ENCODE data around the gene RTN1.

The RTN1 gene

DNA sequence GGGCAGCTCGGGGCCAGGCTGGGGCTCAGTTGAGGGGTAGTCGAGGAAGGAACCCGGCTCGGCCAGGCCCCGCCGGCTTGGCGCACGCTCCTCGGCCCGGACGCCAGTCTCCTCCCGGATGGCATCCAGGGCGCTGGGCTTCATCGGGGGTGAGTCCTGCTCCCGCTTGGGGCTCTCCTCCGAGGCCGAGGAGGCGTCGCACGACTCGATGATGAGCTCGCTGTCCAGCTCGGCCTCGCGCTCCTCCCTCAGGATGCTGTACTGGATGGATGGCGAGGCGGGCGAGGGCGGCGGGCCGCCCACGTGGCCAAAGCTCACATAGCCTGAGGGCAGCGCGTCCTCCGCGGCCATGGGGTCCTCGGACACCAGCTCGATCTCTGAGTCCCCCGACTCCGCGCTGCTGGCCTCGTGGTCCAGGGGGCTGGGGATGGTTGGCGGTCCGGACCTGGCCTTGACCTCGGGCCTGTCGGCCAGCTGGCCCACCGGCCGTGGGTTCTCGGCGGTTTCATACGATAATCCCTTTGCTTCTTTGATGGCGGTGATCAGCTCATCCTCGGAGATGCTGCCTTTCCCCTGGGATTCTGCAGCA, 143.4 kb downstream of the RTN1 start:
- no peaks in the 10 kb centered on the region for H3K4me1 ChIP-seq

GRCh38 chr14:59711080-59711479, 159.5 kb downstream of the RTN1 start:
- Histone ChIP-seq H3K4me3 (no peak overlapping the region), H3K9me3 (no peaks in the 10 kb centered on the region), H3K27me3 (no peaks in the 10 kb centered on the region), H3K9ac (no peak overlapping the region), H3K36me3 (no peaks in the 10 kb centered on the region), H3K4me2 (no peak overlapping the region), H3K4me1 (no peaks in the 10 kb centered on the region), H3K27ac (no peak overlapping the region), H4K20me1 (no peaks in the 10 kb centered on the region)
- TF ChIP-seq Cebpa-rat (IDR thresholded peaks at IDR 0.05) = no peak

More for the DNA sequence above, 143.4 kb downstream of the RTN1 start:
- Histone ChIP-seq H3K27ac (no peak overlapping the region), H3K4me3 (no peak overlapping the region), H3K27me3 (no peaks in the 10 kb centered on the region), H4K20me1 (no peaks in the 10 kb centered on the region), H3K4me2 (no peak overlapping the region), H3K9ac (no peak overlapping the region), H3K9me3 (peaks cover 10% of the 10 kb centered on the region), H3K36me3 (no peaks in the 10 kb centered on the region)
- no peak for TF ChIP-seq Cebpa-rat (IDR thresholded peaks at IDR 0.05)

DNA sequence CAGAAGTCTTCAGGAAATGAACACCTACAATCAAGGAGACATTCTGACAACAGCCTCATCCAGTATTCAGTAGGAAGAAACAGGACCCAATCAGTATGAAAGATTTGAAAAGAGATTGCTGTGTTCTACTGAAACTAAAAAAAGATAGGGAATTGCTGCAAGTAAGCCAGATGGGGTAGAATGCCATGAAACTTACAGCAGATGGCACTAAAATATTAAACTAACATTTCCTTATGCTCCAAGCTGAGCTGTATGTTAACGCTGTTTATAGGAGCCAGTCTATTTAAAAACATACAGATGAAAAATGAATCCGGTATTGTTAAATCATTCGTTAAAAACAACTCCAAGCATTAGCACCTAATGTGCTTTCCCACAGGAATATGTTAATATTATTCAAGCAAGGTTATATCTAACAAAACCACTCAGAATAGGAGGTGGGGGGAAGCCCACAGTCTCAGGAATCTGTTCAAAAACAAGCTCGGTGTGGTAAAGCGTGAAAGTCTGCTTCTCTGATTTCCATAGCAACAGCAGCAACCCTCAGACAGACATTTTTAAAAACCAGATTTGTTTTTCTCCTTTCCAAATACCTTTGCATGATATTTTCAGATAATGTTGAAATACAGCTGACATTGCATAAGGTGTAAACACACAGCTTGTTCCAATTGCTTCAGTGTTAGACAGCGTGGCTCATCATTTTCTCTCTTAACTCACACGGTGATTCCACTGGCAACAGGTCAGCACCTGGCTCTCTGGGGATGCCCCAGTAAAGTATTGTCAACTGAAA, 162.6 kb downstream of the RTN1 start:
- H3K9me3 ChIP-seq = no peaks in the 10 kb centered on the region
- H3K27ac ChIP-seq = no peak overlapping the region
- no peak overlapping the region for H3K4me3 ChIP-seq
- no peak overlapping the region for H3K9ac ChIP-seq
- peaks cover 8% of the 10 kb centered on the region; the same call in 1 of the 2 replicates for H3K4me1 ChIP-seq
- H4K20me1 ChIP-seq = no peaks in the 10 kb centered on the region
- H3K27me3 ChIP-seq = no peaks in the 10 kb centered on the region
- no peak overlapping the region for H3K4me2 ChIP-seq
- no peak for TF ChIP-seq Cebpa-rat (IDR thresholded peaks at IDR 0.05)
- H3K36me3 ChIP-seq = no peaks in the 10 kb centered on the region

DNA sequence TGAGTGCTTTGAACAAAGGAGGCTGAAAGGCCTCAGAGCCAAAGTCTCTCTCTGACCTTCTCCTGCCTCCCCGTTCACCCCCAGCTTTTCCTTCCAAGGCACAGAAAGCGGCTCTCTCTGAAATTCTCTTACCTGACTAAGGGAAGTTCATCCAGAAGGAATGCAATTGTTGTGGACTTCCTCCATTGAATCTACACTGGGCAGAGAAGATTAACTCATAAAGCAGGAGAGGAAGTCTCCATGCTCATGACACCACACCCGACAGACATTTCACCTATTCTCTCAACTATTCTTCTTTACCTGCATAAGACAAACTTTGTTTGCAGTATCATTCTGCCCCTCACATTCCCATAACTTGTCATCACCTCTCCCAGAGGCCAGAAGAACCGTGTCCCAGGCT, 164.7 kb downstream of the RTN1 start:
- no peaks in the 10 kb centered on the region for H3K36me3 ChIP-seq
- TF ChIP-seq Cebpa-rat (IDR thresholded peaks at IDR 0.05) = no peak

DNA sequence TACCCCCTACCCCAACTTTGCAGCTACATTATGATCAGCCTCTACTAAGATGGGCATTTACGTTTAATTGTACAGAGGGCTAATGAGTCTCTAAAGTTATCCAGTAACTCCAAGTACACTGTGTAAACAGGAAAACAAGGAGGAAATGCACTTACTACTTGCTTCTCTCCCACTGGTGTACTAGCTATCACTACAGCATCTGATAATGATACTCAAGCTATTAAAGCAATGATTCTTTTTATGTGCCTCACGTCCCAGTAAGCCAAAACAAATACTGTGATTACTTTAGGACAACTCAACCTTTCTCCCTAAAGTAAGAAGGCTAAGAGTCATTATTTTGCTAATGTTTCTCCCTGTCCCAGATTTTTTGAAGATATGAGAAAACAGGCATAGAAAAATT, 165.3 kb downstream of the RTN1 start:
- Histone ChIP-seq H3K9ac (no peak overlapping the region), H3K4me1 (peaks cover 8% of the 10 kb centered on the region; the same call in 1 of the 2 replicates), H3K4me3 (no peak overlapping the region), H3K36me3 (no peaks in the 10 kb centered on the region), H3K9me3 (no peaks in the 10 kb centered on the region; the same call in 1 of the 2 replicates), H3K4me2 (no peak overlapping the region), H3K27ac (no peak overlapping the region), H4K20me1 (no peaks in the 10 kb centered on the region), H3K27me3 (no peaks in the 10 kb centered on the region)
- no peak for TF ChIP-seq Cebpa-rat (IDR thresholded peaks at IDR 0.05)

More for the DNA sequence above, 164.7 kb downstream of the RTN1 start:
- no peaks in the 10 kb centered on the region for H3K27me3 ChIP-seq
- no peaks in the 10 kb centered on the region for H4K20me1 ChIP-seq
- no peaks in the 10 kb centered on the region; the same call in 1 of the 2 replicates for H3K9me3 ChIP-seq
- H3K4me3 ChIP-seq = no peak overlapping the region
- H3K4me2 ChIP-seq = no peak overlapping the region
- no peak overlapping the region for H3K9ac ChIP-seq
- no peak overlapping the region for H3K27ac ChIP-seq
- peaks cover 8% of the 10 kb centered on the region; the same call in 1 of the 2 replicates for H3K4me1 ChIP-seq

GRCh38 chr14:59704054-59704645, 166.4 kb downstream of the RTN1 start:
- Histone ChIP-seq H3K36me3 (no peaks in the 10 kb centered on the region), H3K4me3 (no peak overlapping the region), H4K20me1 (no peaks in the 10 kb centered on the region), H3K27me3 (no peaks in the 10 kb centered on the region), H3K9me3 (no peaks in the 10 kb centered on the region; the same call in 1 of the 2 replicates), H3K9ac (no peak overlapping the region), H3K4me1 (peaks cover 8% of the 10 kb centered on the region; the same call in 1 of the 2 replicates), H3K4me2 (no peak overlapping the region), H3K27ac (no peak overlapping the region)
- TF ChIP-seq Cebpa-rat (IDR thresholded peaks at IDR 0.05) = no peak

DNA sequence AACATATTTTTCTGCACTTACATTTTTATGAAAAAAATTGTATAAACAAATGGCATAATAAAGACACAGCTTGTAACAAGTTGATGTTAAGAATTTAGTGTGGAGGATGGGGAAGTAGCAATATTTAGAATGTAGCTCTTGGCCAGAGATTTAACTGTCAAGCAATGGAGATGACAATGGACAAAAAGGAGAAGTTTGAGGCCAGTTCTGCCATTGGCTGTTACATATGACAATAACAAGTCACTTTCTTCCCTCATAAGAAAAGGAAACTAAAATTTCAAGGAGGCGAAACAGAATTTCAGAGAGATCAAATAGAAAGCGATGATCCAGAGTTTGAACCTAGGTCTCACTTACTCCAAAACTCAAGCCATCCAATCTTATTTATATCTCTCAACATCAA, 171.1 kb downstream of the RTN1 start:
- H3K36me3 ChIP-seq = no peaks in the 10 kb centered on the region
- H4K20me1 ChIP-seq = no peaks in the 10 kb centered on the region
- H3K9me3 ChIP-seq = peaks cover 8% of the 10 kb centered on the region
- H3K4me1 ChIP-seq = peaks cover 8% of the 10 kb centered on the region; the same call in 1 of the 2 replicates
- H3K9ac ChIP-seq = no peak overlapping the region
- TF ChIP-seq Cebpa-rat (IDR thresholded peaks at IDR 0.05) = no peak
- H3K27me3 ChIP-seq = no peaks in the 10 kb centered on the region
- no peak overlapping the region for H3K27ac ChIP-seq
- H3K4me2 ChIP-seq = no peak overlapping the region
- H3K4me3 ChIP-seq = no peak overlapping the region

- TF ChIP-seq Cebpa-rat (IDR thresholded peaks at IDR 0.05) = no peak
- Histone ChIP-seq H3K36me3 (no peaks in the 10 kb centered on the region), H3K4me2 (no peak overlapping the region), H3K9ac (no peak overlapping the region), H3K4me3 (no peak overlapping the region), H4K20me1 (no peaks in the 10 kb centered on the region), H3K27ac (no peak overlapping the region), H3K9me3 (peaks cover 8% of the 10 kb centered on the region), H3K27me3 (no peaks in the 10 kb centered on the region), H3K4me1 (peaks cover 2% of the 10 kb centered on the region; the same call in 1 of the 2 replicates)
Observed at GRCh38 chr14:59698793-59699192, 171.8 kb downstream of the RTN1 start.

GRCh38 chr14:59695198-59695597, 175.4 kb downstream of the RTN1 start:
- no peak overlapping the region for H3K27ac ChIP-seq
- no peak overlapping the region for H3K9ac ChIP-seq
- H3K9me3 ChIP-seq = peaks cover 15% of the 10 kb centered on the region
- no peaks in the 10 kb centered on the region for H3K27me3 ChIP-seq
- no peak overlapping the region for H3K4me3 ChIP-seq
- no peak overlapping the region for H3K4me2 ChIP-seq
- H3K4me1 ChIP-seq = no peaks in the 10 kb centered on the region
- H4K20me1 ChIP-seq = no peaks in the 10 kb centered on the region
- no peak for TF ChIP-seq Cebpa-rat (IDR thresholded peaks at IDR 0.05)
- H3K36me3 ChIP-seq = no peaks in the 10 kb centered on the region

- no peaks in the 10 kb centered on the region for H3K36me3 ChIP-seq
Observed at GRCh38 chr14:59691266-59691665, 179.3 kb downstream of the RTN1 start.

More at GRCh38 chr14:59691266-59691665, 179.3 kb downstream of the RTN1 start:
- no peak overlapping the region for H3K4me2 ChIP-seq
- no peaks in the 10 kb centered on the region for H4K20me1 ChIP-seq
- H3K9me3 ChIP-seq = peaks cover 15% of the 10 kb centered on the region; the same call in 1 of the 2 replicates
- no peak overlapping the region for H3K9ac ChIP-seq
- TF ChIP-seq Cebpa-rat (IDR thresholded peaks at IDR 0.05) = no peak
- H3K4me1 ChIP-seq = no peaks in the 10 kb centered on the region
- no peak overlapping the region for H3K4me3 ChIP-seq
- no peak overlapping the region for H3K27ac ChIP-seq
- no peaks in the 10 kb centered on the region for H3K27me3 ChIP-seq

Data from BLaER1 (cell line).